ENCODE data around the gene FNDC4.

DNA sequence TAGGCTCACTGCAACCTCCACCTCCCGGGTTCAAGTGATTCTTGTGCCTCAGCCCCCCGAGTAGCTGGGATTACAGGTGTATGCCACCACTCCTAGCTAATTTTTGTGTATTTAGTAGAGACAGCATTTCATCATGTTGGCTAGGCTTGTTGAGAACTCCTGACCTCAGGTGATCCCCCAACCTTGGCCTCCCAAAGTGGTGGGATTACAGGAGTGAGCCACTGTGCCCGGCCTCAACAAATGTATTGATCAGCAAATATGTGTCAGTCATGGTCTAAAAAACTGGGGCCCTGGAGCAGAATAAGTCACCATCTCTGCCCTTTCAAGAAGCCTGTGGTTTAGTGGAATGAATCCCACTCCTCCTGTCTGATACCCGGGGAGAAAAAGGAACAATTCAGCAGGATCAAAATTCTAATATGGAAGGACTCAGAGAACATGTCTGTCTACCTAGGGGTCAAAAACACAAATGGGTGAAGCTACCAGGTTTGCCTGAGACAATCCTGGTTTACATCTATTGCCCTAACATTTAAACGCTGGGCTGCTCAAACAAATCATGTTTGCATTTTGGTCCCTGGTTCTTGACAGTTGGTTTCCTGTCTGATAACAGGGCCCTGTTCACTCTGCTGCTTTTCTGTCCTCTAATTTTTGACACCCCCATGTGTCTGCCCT lies 23.2 kb upstream of the FNDC4 start:
- TF ChIP-seq CTCF (IDR thresholded peaks at IDR 0.05; ENCODE audit: insufficient read depth, low read depth, low read length) (no peak), EZH2 (IDR thresholded peaks at IDR 0.05; ENCODE audit: insufficient read depth, low read length) (no peak)

All from astrocyte (in vitro differentiated cells and primary cell).